Measurements from ENCODE around the gene ADAM17. TPM values are rescaled to one million over a fixed set of nuclear protein-coding genes. Genes with fewer than 3 reads are reported as not detected.
"Not testable (repeated sequence)": the region's sequence is repeated elsewhere in the genome, so short reads cannot be mapped to it uniquely, and the experiment has no call there.

Gene ADAM17
- total RNA-seq, 1 donor from 2014 or later = 91.1 TPM

DNA sequence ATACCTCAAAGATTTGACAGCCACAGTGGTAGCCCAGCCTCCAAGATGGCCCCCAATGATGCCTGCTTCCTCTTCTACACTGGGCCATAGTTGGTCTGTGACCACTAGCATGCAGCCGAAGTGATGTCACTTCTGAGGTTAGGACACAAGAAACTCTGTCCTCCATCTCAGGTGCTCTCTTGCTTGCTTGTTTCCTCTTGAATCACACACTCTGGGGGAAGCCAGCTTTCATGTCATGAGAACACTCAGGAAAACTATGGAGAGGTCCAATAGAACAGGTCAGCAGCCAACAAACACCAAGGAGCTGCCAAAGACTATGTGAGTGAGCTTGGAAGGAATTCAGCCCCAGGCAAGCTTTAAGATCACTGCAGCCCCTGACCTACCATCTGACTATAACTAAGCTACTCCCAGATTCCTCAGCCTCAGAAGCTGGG lies 3.3 kb upstream of the ADAM17 start:
- H3K27me3 ChIP-seq (ENCODE audit: control insufficient read depth, insufficient read depth, low read length) = no peaks in the 10 kb centered on the region
- H3K36me3 ChIP-seq (ENCODE audit: control insufficient read depth, insufficient read depth, low read length) = no peaks in the 10 kb centered on the region
- no peak overlapping the region for H3K4me3 ChIP-seq (ENCODE audit: low read depth, low read length)
- TF ChIP-seq CTCF (IDR thresholded peaks at IDR 0.05; ENCODE audit: insufficient read depth, low read length, severe bottlenecking) = no peak
- peak; percentile 97 for DNase-seq (ENCODE audit: low read depth)
- FAIRE-seq = no peak

GRCh38 chr2:9556121-9556743 lies 602 bp upstream of the ADAM17 start:
- peak overlapping the region; percentile 75 for H3K4me3 ChIP-seq (ENCODE audit: low read depth, low read length)
- peak; percentile 25 for DNase-seq (ENCODE audit: low read depth)

GRCh38 chr2:9554921-9555296 lies 721 bp downstream of the ADAM17 start:
- peak; percentile 75 for DNase-seq (ENCODE audit: low read depth)
- no peak for FAIRE-seq

More at GRCh38 chr2:9556121-9556743, 602 bp upstream of the ADAM17 start:
- H3K36me3 ChIP-seq (ENCODE audit: control insufficient read depth, insufficient read depth, low read length) = no peaks in the 10 kb centered on the region
- no peaks in the 10 kb centered on the region for H3K27me3 ChIP-seq (ENCODE audit: control insufficient read depth, insufficient read depth, low read length)
- FAIRE-seq = no peak
- no peak for TF ChIP-seq CTCF (IDR thresholded peaks at IDR 0.05; ENCODE audit: insufficient read depth, low read length, severe bottlenecking)

DNA sequence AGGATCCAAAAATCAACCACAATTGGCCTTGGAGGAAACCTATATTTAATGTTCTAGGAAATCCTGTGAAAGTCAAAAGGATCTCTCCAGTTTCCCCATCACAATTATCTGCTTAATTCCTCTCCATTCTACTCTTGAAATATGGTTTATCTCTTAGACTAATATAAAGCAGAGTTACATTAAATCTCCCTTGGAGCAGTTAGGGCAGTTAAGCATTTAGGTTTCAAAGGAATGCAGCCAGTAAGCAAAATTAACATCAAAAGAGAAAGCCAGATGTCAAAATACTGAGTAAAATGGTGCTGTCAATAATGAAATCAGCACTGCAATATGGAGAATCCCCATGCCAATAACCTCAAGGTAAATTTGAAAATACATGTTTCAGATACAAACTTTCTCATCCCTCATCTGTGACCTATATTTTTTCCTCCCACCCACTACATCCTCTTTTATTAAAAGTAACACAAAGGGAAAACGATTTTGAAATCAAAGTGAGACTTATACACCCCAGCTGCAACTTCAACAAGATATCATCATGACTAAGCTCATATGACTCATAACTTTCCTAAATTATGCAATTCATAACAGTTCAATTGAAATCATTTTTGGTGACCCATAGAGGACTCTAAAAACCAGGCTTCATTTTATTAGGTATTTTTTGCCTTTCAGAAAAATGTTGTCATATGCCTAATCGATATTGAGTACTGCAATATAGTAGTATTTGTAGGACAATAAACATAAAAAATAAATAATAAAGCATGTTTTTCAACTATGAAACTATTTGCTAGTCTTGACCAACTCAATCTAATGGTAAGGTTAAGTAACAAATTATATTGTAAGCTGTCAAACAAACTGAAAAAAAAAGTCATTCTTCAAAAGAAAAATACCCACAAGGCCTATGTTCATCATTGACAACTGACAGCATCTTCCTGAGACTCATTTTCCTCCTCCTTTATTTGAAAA lies 3.1 kb downstream of the ADAM17 start:
- H3K36me3 ChIP-seq (ENCODE audit: control insufficient read depth, insufficient read depth, low read length) = peaks cover 1% of the 10 kb centered on the region
- FAIRE-seq (no peak), DNase-seq (ENCODE audit: low read depth) (peak; percentile 97)
- TF ChIP-seq CTCF (IDR thresholded peaks at IDR 0.05; ENCODE audit: insufficient read depth, low read length, severe bottlenecking) = no peak
- no peaks in the 10 kb centered on the region for H3K27me3 ChIP-seq (ENCODE audit: control insufficient read depth, insufficient read depth, low read length)
- H3K4me3 ChIP-seq (ENCODE audit: low read depth, low read length) = no peak overlapping the region

More at GRCh38 chr2:9554921-9555296, 721 bp downstream of the ADAM17 start:
- Histone ChIP-seq H3K36me3 (ENCODE audit: control insufficient read depth, insufficient read depth, low read length) (no peaks in the 10 kb centered on the region), H3K4me3 (ENCODE audit: low read depth, low read length) (peak overlapping the region; percentile 75), H3K27me3 (ENCODE audit: control insufficient read depth, insufficient read depth, low read length) (no peaks in the 10 kb centered on the region)
- no peak for TF ChIP-seq CTCF (IDR thresholded peaks at IDR 0.05; ENCODE audit: insufficient read depth, low read length, severe bottlenecking)

GRCh38 chr2:9550859-9551391 lies 4.7 kb downstream of the ADAM17 start:
- H3K4me3 ChIP-seq (ENCODE audit: low read depth, low read length); H3K36me3 ChIP-seq (ENCODE audit: control insufficient read depth, insufficient read depth, low read length); FAIRE-seq; DNase-seq (ENCODE audit: low read depth); H3K27me3 ChIP-seq (ENCODE audit: control insufficient read depth, insufficient read depth, low read length): not testable (repeated sequence)

DNA sequence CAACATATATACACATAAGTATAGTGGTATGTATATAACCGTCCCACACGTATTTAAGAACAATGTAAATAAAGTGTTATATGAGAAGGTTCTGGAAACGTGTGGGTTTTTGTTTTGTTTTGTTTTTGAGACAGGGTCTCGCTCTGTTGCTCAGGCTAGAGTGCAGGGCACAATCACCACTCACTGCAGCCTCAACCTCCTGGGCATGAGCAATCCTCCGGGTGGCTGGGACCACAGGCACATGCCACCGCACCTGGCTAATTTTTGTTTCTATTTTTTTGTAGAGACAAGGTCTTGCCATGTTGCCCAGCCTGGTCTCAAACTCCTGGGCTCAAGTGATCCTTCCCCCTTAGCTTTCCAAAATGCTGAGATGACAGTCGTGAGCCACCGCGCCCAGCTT lies 6.2 kb downstream of the ADAM17 start:
- Histone ChIP-seq H3K4me3 (ENCODE audit: low read depth, low read length) (no peak overlapping the region), H3K36me3 (ENCODE audit: control insufficient read depth, insufficient read depth, low read length) (peaks cover 1% of the 10 kb centered on the region), H3K27me3 (ENCODE audit: control insufficient read depth, insufficient read depth, low read length) (no peaks in the 10 kb centered on the region)
- no peak for TF ChIP-seq CTCF (IDR thresholded peaks at IDR 0.05; ENCODE audit: insufficient read depth, low read length, severe bottlenecking)
- DNase-seq (ENCODE audit: low read depth) = no peak
- FAIRE-seq = no peak

Data from bronchial epithelial cell (primary cell).